NCI-H2107 treated with DMSO at 0.1 percent for 48 hours (cell line): ENCODE results near the gene ANKRD49.
"Not testable (repeated sequence)": the region's sequence is repeated elsewhere in the genome, so short reads cannot be mapped to it uniquely, and the experiment has no call there.

Source experiments
- DNase-seq: peaks from one replicate; lab custom pipeline; 2025; ENCODE audit not compliant: unreplicated experiment; lab: John Stamatoyannopoulos, UW

Gene ANKRD49

DNA sequence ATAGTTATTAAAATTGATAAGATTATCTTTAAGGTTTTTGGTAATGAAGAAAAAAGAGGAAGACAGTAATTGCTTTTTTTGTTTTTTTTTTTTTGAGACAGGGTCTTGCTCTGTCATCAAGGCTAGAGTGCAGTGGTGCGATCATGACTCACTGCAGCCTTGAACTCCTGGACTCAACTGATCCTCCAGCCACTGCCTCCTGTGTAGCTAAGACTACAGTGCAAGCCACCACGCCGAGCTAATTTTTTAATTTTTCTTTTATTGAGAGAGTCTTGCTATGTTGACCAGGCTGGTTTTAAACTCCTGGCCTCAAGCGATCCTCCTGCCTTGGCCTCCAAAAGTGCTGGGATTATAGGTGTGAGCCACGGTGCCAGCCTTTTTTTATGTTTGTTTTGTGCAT lies 12.7 kb downstream of the ANKRD49 start:
- not testable (repeated sequence) for DNase-seq

DNA sequence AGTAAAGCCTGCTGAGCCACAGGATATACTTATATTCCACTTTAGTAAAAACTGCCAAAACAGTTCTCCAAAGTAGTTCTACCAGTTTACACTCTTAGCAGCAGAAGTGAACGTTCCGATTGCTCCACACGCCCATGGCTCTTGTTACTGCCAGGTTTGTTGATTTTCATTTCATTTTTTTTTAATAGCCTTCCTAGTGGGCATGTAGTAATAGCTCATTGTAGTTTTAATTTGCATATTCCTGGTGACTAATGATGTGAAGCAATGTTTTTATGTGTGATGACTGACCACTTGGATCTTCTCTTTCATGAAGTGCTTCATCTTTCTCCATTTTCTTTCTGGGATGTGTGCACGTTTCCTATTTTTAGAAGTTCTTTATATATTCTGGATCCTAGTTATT lies 13.7 kb downstream of the ANKRD49 start:
- DNase-seq: no peak

DNA sequence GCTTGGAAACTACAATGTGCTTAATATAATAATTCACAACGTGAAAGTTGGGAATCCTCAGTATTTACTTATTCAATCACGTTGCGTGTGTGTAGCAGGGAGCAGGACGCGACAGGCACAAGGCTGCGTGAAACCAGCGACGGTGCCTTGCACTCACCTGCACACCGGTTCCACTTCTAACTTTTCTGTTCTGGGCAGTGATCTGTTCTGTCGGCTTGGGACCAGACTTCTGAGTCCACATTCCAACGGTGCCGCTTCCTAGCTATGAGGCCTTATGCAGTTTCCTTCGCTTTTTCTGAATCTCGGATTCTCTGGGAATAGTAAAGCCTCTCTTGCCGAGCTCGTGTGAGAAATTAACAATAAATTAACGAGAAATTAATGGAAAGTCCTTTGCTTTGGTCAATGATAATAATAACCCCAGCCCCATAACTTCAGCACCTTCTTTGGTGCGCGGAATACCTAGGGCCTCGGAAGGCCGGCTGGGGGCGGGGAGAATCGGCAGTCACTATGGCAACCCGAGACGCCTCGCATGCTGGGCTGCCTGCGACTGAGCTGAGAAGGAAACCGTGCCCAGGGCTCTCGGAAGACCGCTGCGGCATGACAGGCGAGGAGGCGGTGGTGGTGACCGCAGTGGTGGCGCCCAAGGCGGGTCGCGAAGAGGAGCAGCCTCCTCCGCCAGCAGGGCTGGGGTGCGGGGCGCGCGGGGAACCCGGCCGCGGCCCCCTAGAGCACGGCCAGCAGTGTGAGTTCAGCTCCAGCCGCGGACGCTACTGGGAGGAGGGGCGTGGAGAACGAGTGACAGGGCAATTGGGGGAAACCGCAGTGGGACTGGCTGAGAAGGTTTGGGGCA lies 18.4 kb downstream of the ANKRD49 start, which contains the start of gene C11orf97:
Gene C11orf97, plus strand, starts transcription at position 530 of the 850 bp plus-strand sequence. Its CDS starts 68 bp downstream, at position 598.
- DNase-seq: peak; percentile 8

DNA sequence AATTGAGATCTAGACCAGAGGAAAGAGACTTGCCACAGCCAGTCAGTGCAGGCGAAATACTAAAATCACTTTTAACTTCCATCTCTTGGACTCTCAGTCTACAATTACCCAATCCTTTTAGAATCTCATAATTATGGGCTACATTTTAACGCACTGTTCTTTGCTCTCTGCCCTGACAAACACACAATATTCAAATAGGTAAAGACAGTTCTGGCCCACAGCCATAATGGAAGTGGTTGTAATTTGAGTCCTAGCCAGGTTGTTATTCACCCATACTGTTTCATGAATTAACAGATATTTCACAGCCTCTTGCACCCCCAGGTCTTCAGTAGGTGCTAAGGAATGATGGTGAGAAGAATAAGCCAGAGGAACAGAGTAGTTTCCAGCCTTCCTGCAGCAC lies 19.3 kb downstream of the ANKRD49 start:
- peak; percentile 83 for DNase-seq

DNA sequence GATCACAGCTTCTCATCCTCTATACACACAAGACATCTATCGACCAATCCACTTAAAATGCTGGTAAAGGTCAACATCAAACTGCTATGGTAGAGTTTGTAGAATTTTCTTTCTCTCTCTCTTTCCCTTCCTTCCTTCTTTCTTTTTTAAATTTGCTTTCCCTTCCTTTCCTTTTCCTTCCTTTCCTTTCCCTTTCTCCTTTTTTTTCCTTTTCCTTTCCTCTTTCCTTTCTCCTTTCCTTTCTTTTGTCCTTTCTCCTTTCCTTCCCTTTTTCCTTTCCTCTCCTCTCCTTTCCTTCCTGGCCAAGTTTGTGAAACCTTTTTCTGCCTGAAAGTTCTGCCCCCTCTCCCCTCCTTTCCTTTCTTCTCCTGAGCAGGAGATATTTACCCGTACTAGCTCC lies 21.6 kb downstream of the ANKRD49 start:
- DNase-seq: no peak

DNA sequence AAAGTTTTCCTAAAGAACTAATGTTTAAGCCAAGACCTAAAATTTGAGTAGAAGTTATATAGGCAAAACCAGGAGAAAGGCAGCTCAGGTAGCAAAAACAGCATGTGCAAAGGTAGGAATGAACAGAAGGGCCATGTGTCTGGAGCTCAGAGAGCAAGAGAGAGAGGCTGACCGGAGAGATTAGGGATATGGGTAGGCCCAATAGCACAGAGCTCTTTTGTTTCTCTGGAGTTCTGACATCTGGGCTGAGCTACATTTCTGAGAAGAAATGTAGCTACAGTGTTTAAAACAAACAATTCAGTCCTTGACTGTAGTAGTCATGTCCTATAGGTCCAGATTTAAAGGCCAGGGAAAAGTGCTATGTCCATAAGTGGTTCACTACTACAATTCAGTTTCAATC lies 22.9 kb downstream of the ANKRD49 start:
- no peak for DNase-seq

DNA sequence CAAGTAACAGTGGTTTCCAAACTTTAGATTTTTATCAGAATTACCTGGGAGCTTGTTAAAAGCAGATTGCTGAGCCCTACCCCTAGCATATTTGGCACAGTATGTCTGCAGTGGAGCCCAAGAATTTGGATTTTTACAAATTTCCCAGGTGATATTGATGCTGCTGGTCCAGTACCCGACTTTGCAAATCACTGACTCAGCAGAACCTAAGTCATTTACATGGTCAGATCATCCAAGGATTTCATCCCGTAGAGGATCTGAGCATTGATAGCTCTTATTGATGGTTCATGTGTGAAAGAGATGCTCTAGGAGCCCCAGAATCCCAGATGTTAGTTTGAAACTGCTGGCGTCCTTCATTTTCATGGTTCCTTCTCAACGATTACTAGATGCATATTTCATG lies 24.5 kb downstream of the ANKRD49 start:
- no peak for DNase-seq

DNA sequence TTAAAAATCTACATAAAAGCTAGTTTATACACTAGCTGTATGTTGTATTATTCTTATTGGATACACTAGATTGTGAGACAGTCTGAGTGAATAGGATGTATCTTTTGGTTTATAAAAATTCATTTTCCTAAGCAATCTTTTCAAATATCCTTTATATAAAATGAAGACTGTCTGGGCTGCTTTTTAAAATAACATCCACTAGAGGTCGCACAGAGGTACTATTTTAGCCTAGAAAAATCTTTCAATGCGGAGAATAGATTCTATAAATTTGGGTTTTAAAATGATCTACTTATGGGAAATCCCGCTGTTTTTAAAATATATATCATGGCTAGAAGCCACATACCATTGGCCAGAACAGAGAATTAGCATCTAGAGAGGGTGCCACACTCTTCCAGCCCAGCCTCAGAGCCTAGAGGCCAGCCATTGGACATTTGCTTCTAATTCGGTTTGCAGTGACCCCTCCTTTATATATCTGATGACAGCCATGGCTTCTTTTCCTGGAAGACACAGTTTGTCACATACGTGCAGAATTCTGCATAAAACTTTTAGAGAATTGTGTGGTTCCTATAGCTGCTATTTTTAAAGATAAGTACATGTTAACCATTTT lies 25.8 kb downstream of the ANKRD49 start:
- DNase-seq: peak; percentile 22

DNA sequence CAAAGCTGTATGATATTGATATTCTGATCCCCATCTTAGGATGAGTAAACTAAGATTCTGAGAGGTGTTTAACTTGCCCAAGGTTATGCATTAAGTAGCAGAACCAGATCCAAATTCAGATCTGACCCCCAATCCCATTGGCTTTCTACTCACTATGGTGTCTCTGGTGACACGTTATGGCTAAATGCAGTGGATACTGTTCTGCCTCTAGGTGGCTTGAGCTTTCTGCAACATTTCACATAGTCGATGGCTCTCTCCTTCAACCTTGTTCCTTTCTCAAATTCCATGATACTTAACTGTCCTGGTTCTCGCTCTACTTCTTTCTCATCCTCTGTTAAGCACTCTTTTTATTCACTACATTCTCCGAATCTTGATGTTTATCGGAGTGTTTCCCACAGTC lies 27.9 kb downstream of the ANKRD49 start:
- DNase-seq: no peak

DNA sequence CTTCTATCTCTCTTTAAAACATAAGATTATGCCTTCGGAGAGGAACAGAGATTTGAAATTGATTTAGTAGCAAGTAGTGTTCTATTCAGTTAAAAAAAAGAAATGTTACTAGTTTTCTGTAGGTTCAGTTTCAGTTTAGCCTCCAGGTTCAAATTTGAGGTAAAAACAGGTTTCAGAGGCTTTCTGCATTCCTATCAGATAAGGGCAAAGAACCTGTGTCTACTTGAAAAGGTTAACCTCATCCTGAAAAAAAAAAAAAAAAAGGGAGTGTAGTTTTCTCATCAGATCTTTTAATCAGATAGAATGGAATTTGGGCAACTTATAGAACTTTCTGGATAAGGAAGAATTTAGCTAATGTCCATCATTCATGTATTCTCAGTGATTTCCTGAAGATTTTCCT lies 30.6 kb downstream of the ANKRD49 start:
- DNase-seq: no peak

DNA sequence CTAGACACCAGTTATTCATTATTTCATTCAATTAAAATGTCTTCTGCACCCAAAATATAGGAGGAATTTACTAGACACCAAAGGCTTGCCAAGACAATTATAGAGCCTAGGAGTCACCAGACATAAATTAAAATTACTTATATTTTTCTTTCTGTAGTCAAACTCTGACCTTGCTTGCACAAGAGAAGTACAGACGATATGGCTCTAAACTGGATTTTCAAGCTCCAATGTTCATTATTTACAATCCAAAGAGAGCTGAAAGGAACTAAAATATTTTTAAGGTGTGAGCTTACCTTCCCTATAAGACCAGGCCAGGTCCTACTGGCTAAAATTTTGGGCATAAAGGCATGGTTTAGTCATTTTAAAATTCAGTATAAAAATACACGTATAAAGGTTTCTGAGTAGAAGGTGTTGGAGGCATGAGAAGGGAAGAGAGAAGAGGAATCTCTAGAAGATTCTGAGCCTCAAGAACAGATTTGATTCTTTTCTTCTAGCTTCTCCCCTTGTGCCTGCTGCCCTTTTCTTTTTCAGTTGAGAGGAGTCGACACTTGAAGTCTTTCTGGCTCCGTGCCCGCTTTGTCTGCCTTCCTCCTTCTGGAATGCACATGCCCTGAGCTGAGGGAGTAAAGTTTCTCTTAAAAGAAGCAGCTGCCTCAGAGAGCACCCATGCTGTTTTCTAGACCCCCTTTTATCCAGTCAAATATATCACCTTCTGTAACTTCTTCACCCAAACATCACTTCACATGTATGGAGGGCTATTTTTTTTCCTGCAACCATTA lies 32.0 kb downstream of the ANKRD49 start:
- DNase-seq: no peak

DNA sequence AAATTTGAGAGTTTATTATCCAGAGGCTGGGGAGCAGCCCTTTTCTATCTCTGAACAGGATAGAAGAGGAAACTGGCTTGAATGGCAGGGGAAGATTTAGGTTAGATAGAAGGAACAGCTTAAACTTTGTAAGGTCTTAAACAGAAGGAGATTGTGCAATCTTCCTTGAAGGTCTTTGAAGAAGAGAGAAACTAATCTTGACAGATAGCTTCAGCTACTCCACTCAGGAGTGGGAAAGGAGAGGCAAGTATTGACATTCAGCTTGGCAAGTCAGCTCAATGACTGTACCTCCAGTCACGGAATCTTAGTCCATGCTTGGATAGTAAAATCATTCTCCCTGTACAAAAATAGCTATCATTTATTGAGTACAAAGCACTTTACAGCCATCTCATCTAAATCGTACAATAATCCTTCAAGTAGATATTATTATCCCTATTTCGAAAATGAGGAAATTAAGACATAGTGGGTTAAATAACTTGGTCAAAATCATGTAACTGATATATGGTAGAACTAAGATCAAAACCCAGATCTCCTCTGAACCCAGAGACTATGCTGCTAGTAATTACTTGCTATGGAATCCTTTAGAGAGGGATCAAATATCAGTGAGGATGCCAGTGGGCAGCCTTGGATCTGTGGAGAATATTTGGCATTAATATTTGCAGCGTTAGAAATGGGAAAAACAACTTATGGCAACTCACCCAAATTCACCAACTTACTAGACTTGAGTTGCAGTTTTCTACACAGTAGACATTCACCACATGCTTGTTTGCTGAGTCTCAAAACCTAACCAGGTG lies 33.1 kb downstream of the ANKRD49 start:
- DNase-seq: no peak

DNA sequence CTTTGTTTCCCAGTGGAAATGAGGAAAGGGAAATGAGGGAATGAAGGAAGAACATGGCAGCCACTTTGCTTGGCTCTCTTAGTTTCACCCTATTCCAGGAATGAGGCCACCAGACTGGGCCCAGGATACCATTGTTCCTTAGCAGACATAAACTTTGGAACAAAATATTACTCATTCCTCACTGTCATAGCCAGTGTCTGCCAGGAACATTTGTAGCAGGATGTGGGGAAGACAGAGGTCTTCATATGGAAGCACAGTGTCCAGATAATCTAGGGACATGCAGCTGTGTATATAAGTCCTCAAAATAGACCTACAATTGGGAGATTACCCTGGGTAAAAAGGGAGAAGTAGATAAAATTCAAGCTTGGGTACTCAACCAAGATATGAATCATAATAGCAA lies 34.8 kb downstream of the ANKRD49 start:
- DNase-seq: no peak

DNA sequence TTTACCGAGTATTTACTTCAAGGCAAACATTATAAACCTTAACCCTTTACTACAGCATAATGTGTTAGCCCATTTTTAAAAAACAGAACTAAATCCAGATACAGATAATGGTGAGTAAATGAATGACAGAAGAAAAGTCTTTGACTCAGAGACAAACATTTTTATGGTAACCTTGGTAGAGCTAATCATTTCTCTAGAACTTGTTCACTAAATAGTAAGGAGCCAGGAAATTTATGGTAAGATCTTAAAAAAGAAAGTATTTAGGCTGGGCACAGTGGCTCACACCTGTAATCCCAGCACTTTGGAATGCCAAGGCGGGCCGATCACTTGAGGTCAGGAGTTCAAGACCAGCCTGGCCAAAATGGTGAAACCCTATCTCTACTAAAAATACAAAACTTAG lies 38.4 kb downstream of the ANKRD49 start:
- no peak for DNase-seq

DNA sequence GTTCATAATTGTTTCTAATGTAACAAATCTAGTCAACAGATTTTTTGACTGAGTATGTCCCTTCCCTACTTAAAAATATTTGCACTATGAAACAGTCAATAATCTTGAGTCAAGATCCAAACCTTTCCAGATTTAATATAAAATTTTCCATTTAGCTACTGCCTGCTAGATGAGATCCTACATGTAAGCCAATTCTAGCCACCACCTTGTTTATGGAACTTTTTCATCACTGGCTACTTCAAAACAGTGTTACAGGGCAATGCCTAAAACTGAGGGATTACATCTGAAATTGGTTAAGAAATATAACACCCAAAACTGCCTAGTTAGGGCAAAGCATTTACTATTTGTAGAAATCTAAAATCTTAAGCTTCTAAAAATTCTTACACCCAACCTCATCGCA lies 39.4 kb downstream of the ANKRD49 start:
- DNase-seq: no peak

DNA sequence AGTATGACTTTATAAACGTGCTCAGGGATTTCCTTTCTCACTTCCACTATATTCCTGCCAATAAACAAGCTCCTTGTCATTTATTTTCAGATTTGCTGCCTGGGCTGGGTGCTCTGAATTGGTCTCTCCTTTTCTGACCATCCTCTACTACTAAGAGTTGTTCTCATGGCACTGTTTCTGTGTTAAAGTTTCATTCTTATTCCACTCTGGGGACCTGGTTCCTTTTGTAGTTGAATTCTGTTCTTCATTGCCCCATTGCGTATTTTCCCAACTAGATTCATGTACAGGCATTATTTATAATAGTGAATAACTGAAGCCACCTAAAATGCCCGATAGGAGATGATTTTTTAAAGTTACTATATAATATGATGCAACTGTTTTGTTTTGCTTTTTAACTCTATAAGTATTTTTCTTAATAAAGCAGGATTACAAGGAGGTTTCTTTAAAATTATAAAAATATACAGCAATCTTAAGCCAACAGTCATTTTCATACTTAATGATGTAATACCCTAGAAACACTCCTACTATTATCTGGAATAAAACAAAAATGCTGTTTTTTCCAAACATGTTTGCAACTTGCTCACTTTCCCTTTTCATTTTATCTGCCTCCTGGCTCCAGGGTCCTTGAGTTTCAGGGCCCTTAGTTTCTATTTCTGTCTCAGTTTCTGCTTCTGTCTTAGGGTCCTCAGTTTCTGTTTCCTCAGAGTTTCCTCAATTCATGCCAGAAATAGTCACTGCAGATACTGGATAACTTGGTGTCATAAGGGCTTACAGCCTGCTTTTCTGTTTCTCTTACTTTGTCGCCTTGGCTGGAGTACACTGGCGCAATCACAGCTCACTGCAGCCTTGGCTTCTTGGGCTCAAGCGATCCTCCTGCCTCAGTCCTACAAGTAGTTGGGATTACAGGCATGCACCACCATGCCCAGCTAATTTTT lies 40.2 kb downstream of the ANKRD49 start:
- DNase-seq: no peak

DNA sequence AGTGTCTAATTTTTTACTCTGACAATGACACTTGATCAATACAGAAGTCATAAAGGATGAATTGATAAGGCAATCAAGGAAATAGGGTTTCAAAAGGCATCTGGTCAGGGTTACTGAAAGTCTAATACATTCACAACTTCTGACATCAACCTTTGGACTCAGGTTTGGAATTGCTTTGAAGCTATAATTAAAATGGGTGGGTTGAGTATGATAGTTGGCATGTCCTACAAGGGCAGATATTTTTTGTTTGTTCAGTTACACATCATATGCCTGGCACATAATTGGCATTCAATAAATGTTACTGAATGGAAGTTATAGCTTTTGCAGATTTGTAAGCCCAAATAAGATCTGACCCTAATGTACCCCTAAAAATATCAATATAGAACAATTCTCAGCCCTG lies 42.6 kb downstream of the ANKRD49 start:
- DNase-seq: no peak

DNA sequence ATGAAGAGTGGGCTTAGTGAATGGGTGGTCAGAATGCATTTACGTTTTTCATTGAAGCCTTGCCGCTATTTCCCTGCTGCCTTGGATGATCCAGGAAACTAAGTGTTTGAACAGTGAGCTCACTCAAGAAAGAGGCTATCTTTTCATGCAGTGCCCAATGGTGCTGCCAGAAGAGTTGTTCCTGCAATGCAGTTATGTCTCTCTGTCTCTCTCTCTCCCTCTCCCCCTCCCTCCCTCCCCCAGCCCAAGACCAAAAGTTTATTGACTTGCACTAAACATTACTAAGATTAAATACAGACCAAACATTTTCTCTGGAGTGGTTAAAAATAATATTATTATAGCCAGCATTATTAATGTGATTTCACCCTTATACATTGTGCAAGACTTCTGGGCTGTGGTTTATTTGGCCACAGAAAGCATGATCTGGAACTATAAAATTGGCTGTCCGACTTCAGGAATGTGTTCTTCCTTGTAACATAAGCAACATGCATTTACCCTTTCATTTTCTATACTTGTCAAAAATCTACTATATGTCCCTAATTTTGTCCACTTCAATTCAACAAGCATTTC lies 43.3 kb downstream of the ANKRD49 start:
- DNase-seq: no peak

DNA sequence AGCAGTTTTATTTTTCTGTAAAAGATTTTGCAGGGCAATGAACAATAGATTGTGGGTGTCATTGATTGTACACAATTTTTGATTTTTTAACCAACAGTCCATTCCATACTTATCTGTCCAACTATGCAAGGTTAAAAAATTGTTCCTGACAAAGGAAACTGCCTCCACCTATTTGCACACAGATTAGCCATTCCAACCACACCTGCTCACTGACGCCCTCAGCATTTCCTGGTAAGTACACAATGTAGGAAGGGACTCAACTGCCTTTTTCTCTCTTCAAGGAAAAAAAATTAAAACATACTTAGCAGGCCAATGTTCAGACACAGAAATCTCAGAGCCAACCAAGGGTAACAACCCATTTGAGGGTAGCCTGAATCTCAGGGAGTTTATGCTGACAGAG lies 45.6 kb downstream of the ANKRD49 start:
- no peak for DNase-seq
